HepG2 (cell line): ENCODE data around the gene EEF1AKMT3. TPM values are rescaled to one million over a fixed set of nuclear protein-coding genes. Genes with fewer than 3 reads are reported as not detected.

ENCODE experiments used
- ATF7-NPFF ChIP-seq: sonication (generic); formaldehyde crosslinking; IDR thresholded peaks from 2 replicates; pipeline ENCODE4 v1.8.1; 2023; ENCODE audit warnings: mild to moderate bottlenecking, low read depth, missing genetic modification reagents, moderate library complexity
- BRD4 ChIP-seq: sonication (generic); formaldehyde crosslinking; IDR thresholded peaks from 2 replicates; pipeline ENCODE4 v1.4.0; 2020; ENCODE audit warnings: missing genetic modification reagents
- ESRRA ChIP-seq: sonication (generic); formaldehyde crosslinking; IDR thresholded peaks from 2 replicates; pipeline ENCODE4 v1.5.1; 2020; ENCODE audit warnings: mild to moderate bottlenecking, low read depth, missing genetic modification reagents
- HIC2 ChIP-seq: sonication (generic); formaldehyde crosslinking; IDR thresholded peaks from 2 replicates; pipeline ENCODE4 v1.9.0; 2022; ENCODE audit warnings: low read depth, missing genetic modification reagents
- IRF2 ChIP-seq: IDR thresholded peaks from 2 replicates; pipeline ENCODE4 v1.6.1; 2018; ENCODE audit warnings: missing genetic modification reagents, missing compliant biosample characterization
- KLF6 ChIP-seq: IDR thresholded peaks from 2 replicates; pipeline ENCODE4 v1.8.0; 2016; ENCODE audit warnings: missing biosample characterization, missing genetic modification reagents
- MLXIP ChIP-seq: sonication (generic); formaldehyde crosslinking; IDR thresholded peaks from 2 replicates; pipeline ENCODE4 v1.9.0; 2021; ENCODE audit warnings: missing genetic modification reagents, borderline replicate concordance
- MYNN ChIP-seq: sonication (generic); formaldehyde crosslinking; IDR thresholded peaks from 2 replicates; pipeline ENCODE4 v1.4.0; 2020; ENCODE audit warnings: mild to moderate bottlenecking, low read depth, missing genetic modification reagents
- SMARCC2 ChIP-seq: fragments of 450-650 bp; IDR thresholded peaks from 2 replicates; pipeline ENCODE4 v1.6.1; 2017; ENCODE audit warnings: antibody characterized with exemption, mild to moderate bottlenecking
- SNAPC4 ChIP-seq: sonication (generic); formaldehyde crosslinking; IDR thresholded peaks from 2 replicates; pipeline ENCODE4 v1.4.0; 2020; ENCODE audit warnings: mild to moderate bottlenecking, missing genetic modification reagents
- USF2 ChIP-seq, 2 experiments: sonication (generic) in 1 of 2; formaldehyde crosslinking in 1 of 2; IDR thresholded peaks; 2 replicates each; pipeline versions ENCODE4 v1.5.1 to v1.6.1; 2011 to 2020; ENCODE audit warnings: borderline replicate concordance in 1 of 2, low read depth in 1 of 2, low read length in 1 of 2, mild to moderate bottlenecking in 1 of 2, missing genetic modification reagents in 1 of 2, moderate library complexity in 1 of 2
- ZMAT3 ChIP-seq: sonication (generic); formaldehyde crosslinking; conservative IDR thresholded peaks from 2 replicates; pipeline ENCODE4 v1.7.0; 2021; ENCODE audit warnings: missing genetic modification reagents
- ZNF205 ChIP-seq: IDR thresholded peaks from 2 replicates; pipeline ENCODE4 v1.6.1; 2018; ENCODE audit warnings: missing biosample characterization, missing genetic modification reagents
- ZNF570 ChIP-seq: sonication (generic); formaldehyde crosslinking; IDR thresholded peaks from 2 replicates; pipeline ENCODE4 v1.4.0; 2020; ENCODE audit warnings: mild to moderate bottlenecking, missing genetic modification reagents, borderline replicate concordance
- polyA plus RNA-seq, 8 experiments: library from polyadenylated mRNA; depleted of rRNA in 3 of 8; stranded (reverse) in 7 of 8; unstranded in 1 of 8; fragments of >200 nt; fragmentation: Illumina TruSeq in 4 of 8; extraction: Trizol in 4 of 8; gene quantifications; 2 replicates each; pipeline versions ENCODE4 v1.2.1 to v1.2.3, GENCODE V29; 2011 to 2016; ENCODE audit warnings: low read depth in 4 of 8, missing spikeins in 1 of 8, mixed read lengths in 1 of 8; ENCODE audit not compliant: insufficient read depth in 1 of 8
- total RNA-seq, 5 experiments: library from RNA; depleted of rRNA; stranded (reverse); fragments of >200 nt; fragmentation: Illumina TruSeq; extraction: Trizol; gene quantifications; 2 replicates each; pipeline ENCODE4 v1.2.3, GENCODE V29; 2016; ENCODE audit warnings: low read depth in 1 of 5
- TF ChIP-seq, protein P1 (sequence below): sonication (generic); formaldehyde crosslinking; IDR thresholded peaks from 2 replicates; pipeline ENCODE4 v1.8.0; 2022; ENCODE audit warnings: low read depth, missing genetic modification reagents

EEF1AKMT3 gene
- total and polyA plus RNA-seq, 2 of the 13 experiments (the other 11 are each of a cell fraction or from before 2014, with no cell fraction given) = 4.7 to 11.4 TPM

GRCh38 chr12:57771873-57772428, 463 bp upstream of the EEF1AKMT3 start, which contains the start of gene METTL1 (continued):
- TF ChIP-seq HIC2 (CRISPR knock-in tag) (no peak), BRD4 (CRISPR knock-in tag) (no peak), IRF2 (CRISPR knock-in tag) (peak; percentile 82; the same call in 1 of the 2 replicates), SNAPC4 (no peak), MLXIP (CRISPR knock-in tag) (no peak), SMARCC2 (no peak), ESRRA (CRISPR knock-in tag) (peak; percentile 35; the same call in 1 of the 2 replicates), ZNF205 (0 out of 2 replicates have a peak, but pooled peaks have one; percentile 66), USF2 (IDR thresholded peaks at IDR 0.05; ENCODE audit: low read depth, low read length) (no peak), USF2 (CRISPR knock-in tag; IDR thresholded peaks at IDR 0.05; ENCODE audit: borderline replicate concordance) (peak; percentile 58; the same call in 1 of the 2 replicates), ATF7-NPFF (peak; percentile 79), ZNF570 (CRISPR knock-in tag) (no peak), MYNN (CRISPR knock-in tag) (peak; percentile 75; the same call in 1 of the 2 replicates), ZMAT3 (peak; percentile 88), KLF6 (CRISPR knock-in tag) (peak; percentile 27; the same call in 1 of the 2 replicates)
- TF ChIP-seq, protein P1, sequence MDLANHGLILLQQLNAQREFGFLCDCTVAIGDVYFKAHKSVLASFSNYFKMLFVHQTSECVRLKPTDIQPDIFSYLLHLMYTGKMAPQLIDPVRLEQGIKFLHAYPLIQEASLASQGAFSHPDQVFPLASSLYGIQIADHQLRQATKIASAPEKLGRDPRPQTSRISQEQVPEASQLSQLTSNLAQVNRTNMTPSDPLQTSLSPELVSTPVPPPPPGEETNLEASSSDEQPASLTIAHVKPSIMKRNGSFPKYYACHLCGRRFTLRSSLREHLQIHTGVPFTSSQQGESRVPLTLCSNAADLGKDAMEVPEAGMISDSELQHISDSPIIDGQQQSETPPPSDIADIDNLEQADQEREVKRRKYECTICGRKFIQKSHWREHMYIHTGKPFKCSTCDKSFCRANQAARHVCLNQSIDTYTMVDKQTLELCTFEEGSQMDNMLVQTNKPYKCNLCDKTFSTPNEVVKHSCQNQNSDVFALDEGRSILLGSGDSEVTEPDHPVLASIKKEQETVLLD (CRISPR knock-in tag) = no peak; the same call in 1 of the 2 replicates
